SK-N-MC (cell line): ENCODE results near the gene ARID4B.

Source experiments
- EZH2 ChIP-seq: fragments of 200-600 bp; sonication (generic); IDR thresholded peaks from one replicate; pipeline ENCODE4 v1.6.1; 2017; ENCODE audit warnings: antibody characterized with exemption
- POLR2AphosphoS5 ChIP-seq: IDR thresholded peaks from 2 replicates; pipeline ENCODE4 v1.6.1; 2012; ENCODE audit warnings: mild to moderate bottlenecking, low read depth, low read length, borderline replicate concordance

DNA sequence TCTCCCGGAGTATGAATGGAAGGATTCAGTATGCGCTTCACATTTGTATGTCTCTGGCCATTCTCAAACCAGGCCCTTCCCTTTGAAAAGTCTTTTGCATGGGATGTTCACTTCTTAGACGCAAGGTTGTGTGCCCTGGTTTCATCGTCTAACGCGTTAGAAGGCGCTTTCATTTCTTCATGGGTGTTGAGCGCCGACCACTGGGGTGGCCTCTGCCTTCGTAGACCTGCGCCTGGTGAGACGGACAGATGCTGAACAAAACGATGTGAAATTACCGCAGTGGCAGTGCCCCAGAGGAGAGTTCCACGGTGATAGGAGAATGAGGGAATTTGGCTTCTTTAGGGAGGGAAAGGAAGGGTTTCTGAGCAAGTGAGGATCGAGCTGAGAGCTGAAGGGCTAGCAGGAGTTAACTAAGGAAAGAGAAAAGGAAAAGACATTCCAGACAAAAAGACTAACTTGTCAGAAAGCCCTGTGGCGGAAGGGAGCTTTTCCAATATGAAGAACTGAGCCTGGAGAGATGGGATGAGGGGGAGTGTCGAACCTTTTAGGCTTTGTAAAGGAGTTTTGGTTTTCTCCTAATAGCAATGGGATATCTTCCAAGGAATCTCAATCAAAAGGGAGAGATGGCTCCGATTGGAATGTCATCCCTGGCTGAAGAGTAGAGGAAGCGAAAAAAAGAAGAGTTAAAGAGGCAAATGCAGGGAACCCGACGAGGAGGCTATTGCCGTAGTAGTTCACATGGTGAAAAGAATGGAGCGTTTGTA lies 1.3 kb upstream of the ARID4B start:
- TF ChIP-seq EZH2 = no peak
- TF ChIP-seq POLR2AphosphoS5 = no peak
